Progenitor cell of endocrine pancreas (in vitro differentiated cells): ENCODE results near the gene HOXA4. TPM values are rescaled to one million over a fixed set of nuclear protein-coding genes. Genes with fewer than 3 reads are reported as not detected.

Source experiments
- DNase-seq: peaks from one replicate; pipeline ENCODE4 v3.0.0; 2021; ENCODE audit warnings: low spot score; ENCODE audit not compliant: unreplicated experiment
- H3K27ac Mint-ChIP-seq: 2 replicates; pipeline ENCODE4 v1.8.0; 2021; ENCODE audit warnings: mild to moderate bottlenecking, moderate library complexity, mixed read lengths
- H3K27me3 Mint-ChIP-seq: 2 replicates; pipeline ENCODE4 v1.8.0; 2021; ENCODE audit warnings: mixed read lengths
- H3K36me3 Mint-ChIP-seq: 2 replicates; pipeline ENCODE4 v1.8.0; 2022; ENCODE audit warnings: mixed read lengths; ENCODE audit not compliant: insufficient read depth
- H3K4me1 Mint-ChIP-seq: 2 replicates; pipeline ENCODE4 v1.8.0; 2021; ENCODE audit warnings: low read depth, mixed read lengths
- H3K4me3 Mint-ChIP-seq: 2 replicates; pipeline ENCODE4 v1.8.0; 2021; ENCODE audit warnings: low read depth, mild to moderate bottlenecking, moderate library complexity, mixed read lengths
- H3K9me3 Mint-ChIP-seq: 2 replicates; pipeline ENCODE4 v1.8.0; 2021; ENCODE audit warnings: low read depth, mixed read lengths
- total RNA-seq: library from RNA; stranded (reverse); gene quantifications from 2 replicates; pipeline ENCODE4 v1.2.1, GENCODE V29; 2021
- TF ChIP-seq, protein P1 (sequence below): fragments of 200-600 bp; sonication (generic); IDR thresholded peaks from one replicate; pipeline ENCODE4 v1.5.0; 2021; ENCODE audit warnings: antibody characterized with exemption, mild to moderate bottlenecking; ENCODE audit not compliant: unreplicated experiment

Gene HOXA4
- total RNA-seq, 1 donor from 2014 or later: 13.7 TPM

- Mint-ChIP-seq H3K27me3 (peaks cover 86% of the 10 kb centered on the region), H3K27ac (no peak overlapping the region), H3K4me1 (peaks cover 2% of the 10 kb centered on the region), H3K9me3 (no peaks in the 10 kb centered on the region), H3K4me3 (no peak overlapping the region), H3K36me3 (peaks cover 1% of the 10 kb centered on the region)
- no peak for DNase-seq
- TF ChIP-seq, protein P1, sequence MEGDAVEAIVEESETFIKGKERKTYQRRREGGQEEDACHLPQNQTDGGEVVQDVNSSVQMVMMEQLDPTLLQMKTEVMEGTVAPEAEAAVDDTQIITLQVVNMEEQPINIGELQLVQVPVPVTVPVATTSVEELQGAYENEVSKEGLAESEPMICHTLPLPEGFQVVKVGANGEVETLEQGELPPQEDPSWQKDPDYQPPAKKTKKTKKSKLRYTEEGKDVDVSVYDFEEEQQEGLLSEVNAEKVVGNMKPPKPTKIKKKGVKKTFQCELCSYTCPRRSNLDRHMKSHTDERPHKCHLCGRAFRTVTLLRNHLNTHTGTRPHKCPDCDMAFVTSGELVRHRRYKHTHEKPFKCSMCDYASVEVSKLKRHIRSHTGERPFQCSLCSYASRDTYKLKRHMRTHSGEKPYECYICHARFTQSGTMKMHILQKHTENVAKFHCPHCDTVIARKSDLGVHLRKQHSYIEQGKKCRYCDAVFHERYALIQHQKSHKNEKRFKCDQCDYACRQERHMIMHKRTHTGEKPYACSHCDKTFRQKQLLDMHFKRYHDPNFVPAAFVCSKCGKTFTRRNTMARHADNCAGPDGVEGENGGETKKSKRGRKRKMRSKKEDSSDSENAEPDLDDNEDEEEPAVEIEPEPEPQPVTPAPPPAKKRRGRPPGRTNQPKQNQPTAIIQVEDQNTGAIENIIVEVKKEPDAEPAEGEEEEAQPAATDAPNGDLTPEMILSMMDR: no peak
These were observed 32.2 kb upstream of the HOXA4 start for GRCh38 chr7:27162561-27163287.

GRCh38 chr7:27161721-27162560, 31.4 kb upstream of the HOXA4 start:
- Mint-ChIP-seq H3K4me3 (no peak overlapping the region), H3K27ac (no peak overlapping the region), H3K27me3 (peaks cover 86% of the 10 kb centered on the region), H3K4me1 (peaks cover 2% of the 10 kb centered on the region), H3K36me3 (peaks cover 1% of the 10 kb centered on the region), H3K9me3 (no peaks in the 10 kb centered on the region)
- DNase-seq: no peak
- TF ChIP-seq, protein P1: no peak

DNA sequence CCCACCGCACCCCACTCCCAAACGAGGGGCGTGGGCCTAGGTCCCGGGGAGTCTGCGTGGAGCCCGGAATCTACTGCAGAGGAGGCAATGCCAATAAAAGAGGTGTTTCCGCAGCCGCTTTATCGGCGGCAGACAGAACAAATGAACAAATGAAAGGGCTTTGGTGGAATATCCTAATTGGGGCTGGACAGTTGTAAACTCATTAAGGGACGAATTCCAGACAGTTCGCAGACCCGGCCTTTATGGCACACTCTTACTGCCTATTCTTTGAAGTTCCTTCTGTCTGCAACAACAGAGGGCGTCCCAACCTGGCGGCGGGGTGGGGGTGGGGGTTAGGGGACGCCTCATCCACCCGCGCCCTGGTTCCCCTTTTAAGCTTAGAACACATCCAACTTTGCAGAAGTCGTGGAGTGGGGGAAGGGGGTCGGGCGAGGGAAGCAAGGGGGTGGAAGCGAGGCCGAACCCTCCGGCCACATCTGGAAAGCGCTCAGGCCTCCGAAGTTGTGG, 30.7 kb upstream of the HOXA4 start:
- Mint-ChIP-seq H3K27me3 (peaks cover 84% of the 10 kb centered on the region), H3K4me3 (peak overlapping the region; percentile 60), H3K9me3 (no peaks in the 10 kb centered on the region), H3K27ac (no peak overlapping the region), H3K36me3 (peaks cover 1% of the 10 kb centered on the region), H3K4me1 (peaks cover 2% of the 10 kb centered on the region)
- TF ChIP-seq, protein P1: no peak
- no peak for DNase-seq

- TF ChIP-seq, protein P1: peak; percentile 99
- H3K27ac Mint-ChIP-seq: no peak overlapping the region
These were observed 30.1 kb upstream of the HOXA4 start for GRCh38 chr7:27160546-27161213.

DNA sequence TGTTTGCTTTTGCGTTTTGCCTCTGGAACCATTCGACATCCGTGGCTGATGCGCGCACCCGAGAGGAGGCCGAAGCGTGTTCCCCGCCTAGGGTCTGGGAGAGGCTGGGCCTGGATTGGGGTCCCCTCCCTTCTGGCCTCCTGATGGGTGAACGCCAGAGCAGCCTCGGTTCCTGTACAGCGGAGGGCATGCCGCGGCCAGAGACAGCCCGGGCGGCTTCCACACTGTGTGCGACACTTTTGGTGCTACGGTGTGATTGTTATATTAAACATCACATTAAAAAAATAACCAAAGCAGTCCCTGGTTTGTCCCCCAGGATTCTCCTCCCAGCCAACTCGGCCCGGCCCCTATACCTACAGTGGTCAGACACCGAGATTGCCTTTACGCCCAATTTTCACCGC, 29.6 kb upstream of the HOXA4 start:
- TF ChIP-seq, protein P1: no peak
- Mint-ChIP-seq H3K27ac (no peak overlapping the region), H3K27me3 (peaks cover 87% of the 10 kb centered on the region), H3K4me3 (peak overlapping the region; percentile 35), H3K36me3 (peaks cover 1% of the 10 kb centered on the region), H3K9me3 (no peaks in the 10 kb centered on the region), H3K4me1 (peaks cover 5% of the 10 kb centered on the region)
- no peak for DNase-seq

More at GRCh38 chr7:27160546-27161213, 30.1 kb upstream of the HOXA4 start:
- Mint-ChIP-seq H3K9me3 (no peaks in the 10 kb centered on the region), H3K36me3 (peaks cover 1% of the 10 kb centered on the region), H3K27me3 (peaks cover 86% of the 10 kb centered on the region), H3K4me3 (peak overlapping the region; percentile 60), H3K4me1 (peaks cover 4% of the 10 kb centered on the region)
- DNase-seq: peak; percentile 90
